HL-60/S4 treated with phorbol 12-myristate 13-acetate at 8.2 ng/mL for 4 days and 3 days (cell line): ENCODE measurements around the gene GNPAT.

Experiments
- in situ Hi-C: fragments of 300-500 bp; cut with MboI; formaldehyde crosslinking; loops from 2 replicates; pipeline ENCODE4 v1.15.0; 2022; ENCODE audit warnings: low sequenced_read_pairs

GNPAT gene

DNA sequence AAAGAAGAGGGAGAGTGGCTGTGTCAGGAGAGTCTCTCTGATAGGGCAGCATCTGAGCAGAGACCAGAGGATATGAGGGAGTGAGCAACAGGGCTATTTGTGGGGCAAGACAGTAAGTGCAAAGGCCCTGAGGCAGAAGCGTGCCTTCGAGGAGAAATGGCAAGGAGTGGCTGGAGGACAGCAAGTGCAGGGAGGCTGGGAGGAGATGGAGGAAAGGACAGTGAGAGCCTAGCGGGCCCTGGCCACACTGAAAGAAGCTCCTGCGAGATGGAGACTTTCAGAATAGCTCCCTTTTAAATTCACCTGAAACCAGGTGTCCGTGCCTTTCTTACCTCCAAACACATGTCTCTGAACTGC lies 71.4 kb downstream of the GNPAT start:
- in situ Hi-C loops, result no loop called here

DNA sequence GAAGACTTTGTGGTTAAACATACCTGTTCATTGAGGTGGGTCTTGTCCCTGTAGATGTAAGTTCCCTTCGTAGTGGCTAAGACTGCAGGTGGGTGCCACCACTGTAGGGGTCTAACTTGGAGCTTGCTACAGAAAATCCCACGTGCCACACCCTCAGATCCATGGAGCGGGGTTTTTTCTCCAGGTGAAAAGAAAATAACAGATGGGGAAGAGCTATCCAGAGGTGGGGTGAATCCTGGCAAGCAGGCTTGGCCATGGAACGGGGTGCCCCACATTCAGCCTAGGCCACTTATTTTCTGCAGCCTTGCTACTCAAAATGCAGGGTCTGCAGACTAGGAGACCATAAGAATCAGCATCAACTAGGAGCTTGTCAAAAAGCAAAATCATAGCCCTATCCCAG lies 72.6 kb downstream of the GNPAT start:
- in situ Hi-C loops, result no loop called here

DNA sequence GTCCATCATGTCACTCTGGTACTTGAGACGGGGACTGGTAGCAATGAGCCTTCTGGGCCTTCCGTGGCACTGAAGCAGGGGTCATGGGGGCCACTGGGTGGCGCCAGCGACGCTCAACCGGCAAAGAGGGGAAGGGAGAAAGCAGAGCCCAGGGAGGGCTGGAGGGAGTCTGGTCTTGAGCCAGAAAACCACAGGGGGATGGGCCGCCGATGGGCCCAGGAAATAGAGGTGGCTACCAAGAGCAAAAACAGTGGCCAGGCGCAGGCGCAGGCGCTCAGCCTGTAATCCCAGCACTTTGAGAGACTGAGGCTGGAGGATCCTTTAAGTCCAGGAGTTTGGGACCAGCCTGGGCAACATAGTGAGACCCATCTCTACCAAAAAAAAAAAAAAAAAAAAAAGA lies 74.9 kb downstream of the GNPAT start:
- in situ Hi-C loops, result no loop called here

DNA sequence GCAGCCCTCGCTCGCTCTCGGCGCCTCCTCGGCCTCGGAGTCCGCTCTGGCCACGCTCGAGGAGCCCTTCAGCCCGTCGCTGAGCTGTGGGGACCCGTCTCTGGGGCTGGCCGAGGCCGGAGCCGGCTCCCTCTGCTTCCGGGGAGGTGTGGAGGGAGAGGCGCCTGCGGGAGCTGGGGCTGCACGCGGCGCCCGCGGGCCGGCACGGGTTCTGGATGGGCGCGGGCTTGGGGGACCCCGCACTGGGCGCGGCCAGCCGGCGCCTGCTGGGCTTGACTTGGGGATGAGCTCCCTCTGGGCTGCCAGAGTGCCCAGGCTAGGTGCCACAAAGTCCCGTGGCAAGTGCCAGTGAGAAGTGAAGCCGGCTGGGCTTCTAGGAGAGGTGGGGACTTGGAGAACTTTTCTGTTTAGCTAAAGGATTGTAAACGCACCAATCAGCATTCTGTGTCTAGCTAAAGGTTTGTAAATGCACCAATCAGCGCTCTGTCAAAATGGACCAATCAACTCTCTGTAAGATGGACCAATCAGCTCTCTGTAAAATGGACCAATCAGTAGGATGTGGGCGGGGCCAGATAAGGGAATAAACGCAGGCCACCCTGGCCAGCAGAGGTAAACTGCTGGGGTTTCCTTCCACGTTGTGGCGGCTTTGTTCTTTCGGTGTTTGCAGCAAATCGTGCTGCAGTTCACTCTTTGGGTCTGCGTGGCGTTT lies 76.4 kb downstream of the GNPAT start:
- in situ Hi-C loops, result no loop called here

DNA sequence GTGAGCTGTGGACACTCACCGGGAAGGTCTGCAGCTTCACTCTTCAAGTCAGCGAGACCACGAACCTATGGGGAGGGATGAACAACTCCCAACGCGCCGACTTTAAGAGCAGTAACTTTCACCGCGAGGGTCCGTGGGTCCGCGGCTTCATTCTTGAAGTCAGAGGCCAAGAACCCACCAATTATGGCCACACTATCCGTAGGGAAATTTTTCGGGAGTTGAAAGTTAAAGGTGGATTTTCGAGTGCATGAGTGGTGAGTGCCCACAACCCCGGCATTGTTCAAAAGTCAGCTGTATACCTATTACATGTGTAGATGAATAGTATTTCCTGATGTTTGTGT lies 77.0 kb downstream of the GNPAT start:
- in situ Hi-C loops, result no loop called here

DNA sequence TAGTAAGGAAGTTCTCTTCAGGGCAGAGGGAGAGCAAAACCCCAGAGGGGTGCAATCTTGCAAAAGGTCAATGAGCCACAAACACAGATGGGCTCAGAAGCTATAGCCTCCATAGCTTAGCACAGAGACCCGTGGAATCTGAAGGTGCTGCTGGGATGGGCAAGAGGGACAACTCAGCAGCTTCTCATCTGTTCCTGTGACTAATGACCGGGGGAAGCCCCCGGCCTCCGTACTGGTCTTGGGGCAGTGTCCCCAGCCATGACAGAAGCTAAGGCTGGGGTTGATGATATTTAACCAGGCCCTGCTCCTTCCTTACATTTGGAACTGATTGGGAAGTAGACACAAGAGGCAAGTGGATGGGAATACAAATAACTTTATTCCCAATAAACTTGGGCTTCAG lies 77.6 kb downstream of the GNPAT start:
- in situ Hi-C loops, result no loop called here

DNA sequence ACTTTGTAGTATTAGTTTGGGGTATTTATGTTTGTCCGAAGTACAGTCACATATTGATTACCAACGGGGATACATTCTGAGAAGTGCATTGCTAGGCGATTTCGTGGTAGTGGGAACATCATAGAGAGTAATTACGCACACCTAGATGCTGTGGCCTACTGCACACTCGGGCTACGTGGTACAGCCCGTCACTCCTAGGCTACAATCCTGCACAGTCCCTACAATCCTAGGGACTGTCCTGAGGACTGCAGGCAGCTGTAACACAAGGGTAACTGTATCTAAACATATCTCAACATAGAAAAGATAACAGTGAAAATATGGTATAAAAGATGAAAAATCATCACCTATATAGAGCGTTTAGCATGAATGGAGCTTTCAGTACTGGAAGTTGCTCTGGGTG lies 78.1 kb downstream of the GNPAT start:
- in situ Hi-C loops, result no loop called here

DNA sequence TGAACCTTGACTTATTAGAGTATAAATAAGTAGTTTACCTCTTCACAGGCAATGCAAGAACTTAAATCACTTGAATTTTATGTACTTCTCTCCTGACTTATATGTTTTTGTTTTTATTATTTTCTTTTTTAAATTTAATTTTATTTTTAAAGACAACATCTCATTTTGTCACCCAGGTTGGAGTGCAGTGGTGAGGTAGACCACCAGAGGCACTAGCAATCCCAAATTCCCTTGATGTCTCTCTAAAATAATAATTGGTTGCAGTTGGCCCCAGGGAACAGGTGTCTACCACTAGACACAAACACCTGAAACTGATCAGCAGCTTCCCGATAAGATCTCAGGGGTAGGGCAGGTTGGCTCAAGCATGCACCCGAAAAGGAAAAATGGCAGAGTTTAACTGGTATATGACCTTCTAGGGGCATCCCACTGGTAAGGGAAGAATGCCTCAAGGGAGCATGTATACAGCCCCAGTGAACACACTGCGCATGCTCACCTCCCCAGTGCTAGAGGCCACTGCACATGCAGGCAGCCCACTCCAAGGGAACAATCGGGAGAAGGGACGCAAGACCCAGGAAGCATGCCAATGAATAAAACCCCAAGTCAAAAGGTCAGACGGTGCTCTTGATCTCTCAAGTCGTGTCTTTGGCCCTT lies 82.0 kb downstream of the GNPAT start:
- in situ Hi-C loops, result no loop called here

DNA sequence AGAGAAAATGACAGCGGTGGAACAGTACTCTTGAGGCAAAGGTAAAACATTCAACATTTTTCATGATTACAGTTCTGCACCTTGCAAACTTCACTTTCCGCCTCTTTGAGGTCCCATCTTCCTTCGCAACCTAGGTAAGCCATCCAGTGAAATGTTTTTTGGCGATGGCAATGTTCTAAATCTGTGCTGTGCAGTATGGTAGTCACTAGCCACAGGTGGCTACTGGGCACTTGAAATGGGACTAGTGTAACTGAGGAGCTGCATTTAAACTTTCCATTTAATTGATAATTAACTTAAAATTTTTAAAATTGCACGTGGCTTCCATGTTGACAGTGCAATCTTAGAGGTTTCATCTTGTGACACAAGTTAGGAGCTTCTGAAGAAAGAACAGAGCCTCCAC lies 83.6 kb downstream of the GNPAT start:
- in situ Hi-C loops, result no loop called here

DNA sequence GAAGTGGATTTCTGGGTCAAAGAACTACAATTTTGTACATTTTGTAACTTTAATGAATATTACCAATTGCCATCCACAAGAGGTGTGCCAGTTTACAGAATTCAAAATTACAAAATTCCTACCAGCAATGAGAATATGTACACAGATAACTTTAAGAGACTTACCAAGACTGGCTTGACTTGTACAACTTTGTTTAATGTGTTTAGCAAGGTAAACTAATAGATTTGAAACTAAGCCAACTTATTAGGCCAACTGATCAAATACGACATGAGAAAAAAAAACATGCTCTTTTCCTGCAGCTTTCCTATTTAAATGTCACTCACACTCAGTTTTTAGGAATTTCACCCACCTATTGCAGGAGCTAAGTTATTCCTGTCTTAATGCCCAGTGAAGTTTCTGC lies 85.2 kb downstream of the GNPAT start:
- in situ Hi-C loops, result no loop called here
